Esophagus muscularis mucosa (tissue), 4 donors: ENCODE measurements around the gene PRPF40B. TPM values are rescaled to one million over a fixed set of nuclear protein-coding genes. Genes with fewer than 3 reads are reported as not detected.

Experiments used
- DNase-seq: peaks from one replicate; pipeline ENCODE4 v3.0.0-alpha.2; 2017; ENCODE audit errors: extremely low spot score
- H3K27ac ChIP-seq, 4 donors: fragments of 200-600 bp; sonication (generic); replicated peaks in 1 of 4; 1 replicate in 3 of 4; 2 replicates in 1 of 4; pipeline ENCODE4 v1.5.1; 2016 to 2019; ENCODE audit warnings: mild to moderate bottlenecking in 1 of 4
- H3K27me3 ChIP-seq, 4 donors: fragments of 200-600 bp; sonication (generic); one replicate each; pipeline versions ENCODE4 v1.5.1 to v1.6.0; 2016 to 2019
- H3K36me3 ChIP-seq, 4 donors: fragments of 200-600 bp; sonication (generic); one replicate each; pipeline ENCODE4 v1.5.1; 2016 to 2019
- H3K4me1 ChIP-seq, 4 donors: fragments of 200-600 bp; sonication (generic); one replicate each; pipeline ENCODE4 v1.5.1; 2016 to 2019
- H3K4me3 ChIP-seq, 4 donors: fragments of 200-600 bp; sonication (generic); 1 replicate in 2 of 4; 2 replicates in 2 of 4; pipeline ENCODE4 v1.5.1; 2016 to 2019; ENCODE audit warnings: mild to moderate bottlenecking in 4 of 4, moderate library complexity in 1 of 4
- H3K9me3 ChIP-seq, 4 donors: fragments of 200-600 bp; sonication (generic); 1 replicate in 3 of 4; 2 replicates in 1 of 4; pipeline ENCODE4 v1.5.1; 2016 to 2019
- CTCF ChIP-seq, 3 experiments: fragments of 200-600 bp in 2 of 3; fragments of 450-650 bp in 1 of 3; sonication (generic) in 2 of 3; IDR thresholded peaks; one replicate each; pipeline ENCODE4 v1.5.1; 2017 to 2019; ENCODE audit warnings: antibody characterized with exemption in 3 of 3, mild to moderate bottlenecking in 2 of 3, moderate library complexity in 1 of 3
- EP300 ChIP-seq: sonication (generic); formaldehyde crosslinking; IDR thresholded peaks from one replicate; pipeline ENCODE4 v1.6.1; 2017; ENCODE audit warnings: antibody characterized with exemption
- POLR2A ChIP-seq: fragments of 450-650 bp; IDR thresholded peaks from one replicate; pipeline ENCODE4 v1.6.1; 2017; ENCODE audit warnings: antibody characterized with exemption, moderate library complexity, mild to moderate bottlenecking, low read depth
- POLR2AphosphoS5 ChIP-seq, 2 donors: sonication (generic); formaldehyde crosslinking; IDR thresholded peaks; one replicate each; pipeline ENCODE4 v1.6.1; 2017; ENCODE audit warnings: antibody characterized with exemption in 2 of 2
- WGBS: methylation state at CpG from one replicate; pipeline ENCODE4 v1.1.5; 2018; 5-methylcytosine and 5-hydroxymethylcytosine counted together
- intact Hi-C: fragments of 100-400 bp; cut with DNase I; formaldehyde crosslinking; loops from one replicate; pipeline ENCODE4 v1.15.1; 2023
- total RNA-seq, 4 donors: library from RNA; depleted of rRNA; stranded (reverse); fragments of >200 nt; gene quantifications; one replicate each; pipeline versions ENCODE4 v1.1.0 to v1.2.1, GENCODE V29; 2016

Gene PRPF40B
- total RNA-seq, 4 donors from 2014 or later, result 9.6 to 19.0 (median 13.9) TPM

- H3K36me3 ChIP-seq, result no peaks in the 10 kb centered on the region
- H3K27ac ChIP-seq, result no peak overlapping the region
- no peaks in the 10 kb centered on the region for H3K27me3 ChIP-seq
- peaks cover 21 to 32% (median 24%) of the 10 kb centered on the region in 4 donors for H3K4me1 ChIP-seq
- no peaks in the 10 kb centered on the region for H3K9me3 ChIP-seq
- H3K4me3 ChIP-seq, result no peak overlapping the region
- intact Hi-C loops, result no loop called here
- TF ChIP-seq POLR2A, result no peak
- TF ChIP-seq CTCF (IDR thresholded peaks at IDR 0.05), result no peak
- TF ChIP-seq POLR2AphosphoS5 (IDR thresholded peaks at IDR 0.05), result no peak
- TF ChIP-seq EP300, result no peak
- 92% methylated on average over 3 of the region's 3 CpGs for WGBS
- no peak for DNase-seq
These were observed 55.4 kb downstream of the PRPF40B start for GRCh38 chr12:49678711-49679110.

- Histone ChIP-seq H3K27me3 (no peaks in the 10 kb centered on the region), H3K27ac (no peak overlapping the region), H3K9me3 (no peaks in the 10 kb centered on the region), H3K4me3 (no peak overlapping the region), H3K36me3 (no peaks in the 10 kb centered on the region), H3K4me1 (peaks cover 15 to 23% (median 18%) of the 10 kb centered on the region in 4 donors)
- WGBS, result 100% methylated on average over 1 of the region's 1 CpG
- TF ChIP-seq POLR2AphosphoS5 (IDR thresholded peaks at IDR 0.05) (no peak), EP300 (no peak), CTCF (IDR thresholded peaks at IDR 0.05) (no peak), POLR2A (no peak)
- DNase-seq, result no peak
- intact Hi-C loops, result no loop called here
These were observed 56.7 kb downstream of the PRPF40B start for GRCh38 chr12:49680075-49680474.

GRCh38 chr12:49683599-49684309 is 60.4 kb downstream of the PRPF40B start:
- no peaks in the 10 kb centered on the region for H3K9me3 ChIP-seq
- H3K36me3 ChIP-seq, result no peaks in the 10 kb centered on the region
- TF ChIP-seq EP300 (no peak), CTCF (IDR thresholded peaks at IDR 0.05) (no peak), POLR2A (no peak), POLR2AphosphoS5 (IDR thresholded peaks at IDR 0.05) (no peak)
- peaks cover 0 to 20% (median 13%) of the 10 kb centered on the region in 4 donors for H3K4me1 ChIP-seq
- intact Hi-C loops, result no loop called here
- H3K27ac ChIP-seq, result no peak overlapping the region
- no peak overlapping the region for H3K4me3 ChIP-seq
- no peaks in the 10 kb centered on the region for H3K27me3 ChIP-seq
- 72% methylated on average over 3 of the region's 3 CpGs for WGBS
- no peak for DNase-seq

- Histone ChIP-seq H3K4me1 (peaks cover 0 to 20% (median 14%) of the 10 kb centered on the region in 4 donors), H3K27me3 (no peaks in the 10 kb centered on the region), H3K36me3 (no peaks in the 10 kb centered on the region), H3K27ac (no peak overlapping the region), H3K4me3 (no peak overlapping the region), H3K9me3 (no peaks in the 10 kb centered on the region)
- no peak for DNase-seq
- TF ChIP-seq CTCF (IDR thresholded peaks at IDR 0.05), result no peak
- TF ChIP-seq POLR2AphosphoS5 (IDR thresholded peaks at IDR 0.05), result no peak
- TF ChIP-seq EP300, result no peak
- no peak for TF ChIP-seq POLR2A
- 88% methylated on average over 5 of the region's 5 CpGs for WGBS
- intact Hi-C loops, result no loop called here
These were observed 61.0 kb downstream of the PRPF40B start for GRCh38 chr12:49684310-49684854.
